NB4 (cell line): Measurements from ENCODE around the gene IL21R.

ENCODE experiments used
- DNase-seq: peaks from one replicate; pipeline ENCODE4 v3.0.0; 2010; ENCODE audit warnings: low read depth
- H3K4me3 ChIP-seq: one replicate; pipeline ENCODE4 v1.5.1; 2011; ENCODE audit warnings: mild to moderate bottlenecking, low read depth, low read length, moderate library complexity
- MYC ChIP-seq: IDR thresholded peaks from 2 replicates; pipeline ENCODE4 v1.6.1; 2011; ENCODE audit warnings: low read depth, low read length
- POLR2A ChIP-seq: IDR thresholded peaks from 2 replicates; pipeline ENCODE4 v1.6.1; 2011; ENCODE audit warnings: mild to moderate bottlenecking; ENCODE audit not compliant: insufficient read length; ENCODE audit errors: extremely low read depth
- TF ChIP-seq, protein P1 (sequence below): IDR thresholded peaks from 2 replicates; pipeline ENCODE4 v1.6.1; 2011; ENCODE audit warnings: low read depth, low read length
- TF ChIP-seq, protein P2 (sequence below): IDR thresholded peaks from one replicate; pipeline ENCODE4 v1.5.1; 2012; ENCODE audit warnings: low read depth, low read length

The IL21R gene

DNA sequence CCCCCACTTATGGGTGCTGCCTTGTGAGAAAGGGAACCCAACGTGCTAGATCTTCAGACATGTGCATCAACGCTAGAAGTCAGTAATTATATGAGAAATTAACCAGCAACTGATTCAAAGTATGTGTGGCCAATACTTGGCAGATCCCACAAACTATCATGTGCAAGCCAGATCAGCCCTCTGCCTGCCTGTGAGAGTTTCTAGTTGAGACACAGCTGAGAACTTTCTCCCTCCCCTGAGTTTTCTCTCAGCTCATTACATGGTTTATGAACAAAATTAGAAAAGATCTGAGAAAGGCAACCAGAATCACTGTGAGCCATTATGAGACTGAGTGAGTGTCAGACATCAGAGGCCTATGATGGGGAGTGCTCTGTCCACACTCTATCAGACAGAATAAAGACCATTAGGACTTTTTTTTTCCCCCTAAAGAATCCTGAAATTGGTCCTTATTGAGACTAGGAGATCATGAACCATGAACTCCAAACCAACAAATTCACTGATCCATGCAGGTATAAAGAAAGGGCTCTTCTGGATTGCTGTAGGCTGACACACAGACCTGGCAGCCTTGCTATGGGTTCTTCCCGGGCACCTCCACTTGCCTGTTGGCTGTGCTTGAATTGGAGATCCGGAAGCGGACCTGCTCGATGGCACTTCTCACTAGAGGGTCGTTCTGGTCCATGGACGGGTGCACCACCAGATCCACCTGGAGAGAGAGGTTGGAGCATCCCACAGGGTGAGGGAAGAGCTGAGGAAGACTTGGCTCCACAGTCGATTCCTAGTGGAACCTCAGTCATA is 96.3 kb downstream of the IL21R start:
- DNase-seq: no peak
- TF ChIP-seq POLR2A (no peak), MYC (no peak)
- TF ChIP-seq, protein P1, sequence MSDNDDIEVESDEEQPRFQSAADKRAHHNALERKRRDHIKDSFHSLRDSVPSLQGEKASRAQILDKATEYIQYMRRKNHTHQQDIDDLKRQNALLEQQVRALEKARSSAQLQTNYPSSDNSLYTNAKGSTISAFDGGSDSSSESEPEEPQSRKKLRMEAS: no peak
- TF ChIP-seq, protein P2, sequence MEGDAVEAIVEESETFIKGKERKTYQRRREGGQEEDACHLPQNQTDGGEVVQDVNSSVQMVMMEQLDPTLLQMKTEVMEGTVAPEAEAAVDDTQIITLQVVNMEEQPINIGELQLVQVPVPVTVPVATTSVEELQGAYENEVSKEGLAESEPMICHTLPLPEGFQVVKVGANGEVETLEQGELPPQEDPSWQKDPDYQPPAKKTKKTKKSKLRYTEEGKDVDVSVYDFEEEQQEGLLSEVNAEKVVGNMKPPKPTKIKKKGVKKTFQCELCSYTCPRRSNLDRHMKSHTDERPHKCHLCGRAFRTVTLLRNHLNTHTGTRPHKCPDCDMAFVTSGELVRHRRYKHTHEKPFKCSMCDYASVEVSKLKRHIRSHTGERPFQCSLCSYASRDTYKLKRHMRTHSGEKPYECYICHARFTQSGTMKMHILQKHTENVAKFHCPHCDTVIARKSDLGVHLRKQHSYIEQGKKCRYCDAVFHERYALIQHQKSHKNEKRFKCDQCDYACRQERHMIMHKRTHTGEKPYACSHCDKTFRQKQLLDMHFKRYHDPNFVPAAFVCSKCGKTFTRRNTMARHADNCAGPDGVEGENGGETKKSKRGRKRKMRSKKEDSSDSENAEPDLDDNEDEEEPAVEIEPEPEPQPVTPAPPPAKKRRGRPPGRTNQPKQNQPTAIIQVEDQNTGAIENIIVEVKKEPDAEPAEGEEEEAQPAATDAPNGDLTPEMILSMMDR: no peak

DNA sequence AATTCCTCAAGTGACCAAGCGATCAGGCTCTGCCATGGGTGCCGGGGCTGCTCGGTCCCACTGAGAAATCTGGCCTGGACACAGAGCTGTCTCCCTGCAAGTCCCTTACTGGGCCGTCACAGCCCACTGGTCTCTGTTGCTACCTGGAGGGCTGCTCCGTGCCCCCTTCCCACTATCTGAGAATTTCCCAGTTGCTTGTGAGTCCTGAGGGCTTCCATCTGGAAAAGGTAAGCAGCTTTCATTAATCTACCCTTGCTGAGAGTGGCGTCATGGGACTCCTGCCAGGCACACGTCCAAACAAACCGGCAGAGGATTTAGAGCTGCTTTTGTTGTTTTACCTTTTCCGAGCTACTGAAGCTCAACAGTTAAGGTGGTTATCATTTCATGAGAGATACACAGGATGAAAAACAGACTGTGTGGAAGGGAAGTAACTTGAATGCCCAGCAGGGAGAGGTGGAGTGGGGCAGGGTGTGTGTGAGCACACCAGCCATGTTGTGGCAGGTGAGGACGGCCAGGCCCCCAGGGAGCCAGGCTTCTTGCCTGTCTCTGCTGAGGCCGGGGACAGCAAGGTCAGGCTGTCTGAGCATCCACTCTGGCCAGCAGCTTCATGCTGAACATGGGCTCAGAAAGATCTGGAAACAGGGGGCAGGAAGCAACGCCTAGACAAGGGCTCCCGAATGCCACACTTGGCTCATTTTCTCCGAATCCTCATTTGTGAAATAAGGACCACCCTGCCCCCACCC is 97.1 kb downstream of the IL21R start:
- H3K4me3 ChIP-seq: no peak overlapping the region
- DNase-seq: no peak
- TF ChIP-seq MYC (no peak), POLR2A (no peak)
- TF ChIP-seq, protein P2: no peak
- TF ChIP-seq, protein P1: no peak

More for the DNA sequence above, 96.3 kb downstream of the IL21R start:
- H3K4me3 ChIP-seq: no peak overlapping the region

DNA sequence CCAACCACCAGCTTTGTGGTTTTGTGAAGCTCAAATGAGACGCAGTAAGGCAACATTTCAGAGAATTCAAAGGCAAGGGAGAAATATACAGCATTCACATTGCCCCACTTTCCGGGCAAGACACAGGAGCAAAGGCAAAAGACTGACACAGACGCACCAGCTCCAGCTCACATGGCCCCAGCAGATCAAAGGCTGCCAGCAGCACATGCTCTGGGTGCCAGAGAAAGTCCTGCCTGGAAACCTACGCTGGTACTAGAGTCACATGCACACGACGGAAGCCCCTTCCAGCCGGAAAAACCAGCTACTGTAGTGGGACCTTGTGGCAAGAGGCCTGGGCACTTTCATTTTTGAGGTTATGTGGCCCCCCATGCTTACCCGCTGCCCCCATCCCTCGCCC is 97.7 kb downstream of the IL21R start:
- TF ChIP-seq, protein P2: no peak
- TF ChIP-seq MYC (no peak), POLR2A (no peak)
- H3K4me3 ChIP-seq: no peak overlapping the region

DNA sequence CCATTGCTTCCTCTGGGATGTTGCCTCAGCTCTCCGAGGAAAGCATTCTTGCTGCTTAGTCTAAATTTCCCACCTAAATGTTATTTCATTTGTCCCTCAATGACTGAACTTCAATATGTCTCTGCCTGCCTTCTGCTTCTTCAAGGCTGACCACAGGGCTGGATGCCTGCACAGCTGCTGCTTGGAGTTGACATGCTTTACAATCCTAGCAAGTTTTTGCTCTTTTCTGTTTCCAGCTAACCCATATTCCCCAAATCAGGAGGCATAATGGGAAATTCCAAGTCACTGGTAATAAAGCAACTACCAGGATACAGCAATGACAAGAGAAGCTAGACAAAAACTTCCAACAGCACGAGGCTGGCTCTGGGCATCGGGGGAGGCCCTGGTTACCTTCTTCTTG is 98.8 kb downstream of the IL21R start:
- H3K4me3 ChIP-seq: no peak overlapping the region
- TF ChIP-seq, protein P2: no peak
- TF ChIP-seq, protein P1: no peak
- no peak for TF ChIP-seq POLR2A
- no peak for TF ChIP-seq MYC
- DNase-seq: no peak

More for the DNA sequence above, 97.7 kb downstream of the IL21R start:
- DNase-seq: no peak
